Fibroblast of skin of right quadriceps (primary cell): Measurements from ENCODE around the gene PROSER1.
"Not testable (repeated sequence)": the region's sequence is repeated elsewhere in the genome, so short reads cannot be mapped to it uniquely, and the experiment has no call there.

Experiments
- DNase-seq: peaks from one replicate; pipeline ENCODE4 v3.0.0-alpha.2; 2013

Gene PROSER1

GRCh38 chr13:39023761-39024160 is 14.1 kb downstream of the PROSER1 start:
- DNase-seq = no peak

GRCh38 chr13:39023316-39023715 is 14.6 kb downstream of the PROSER1 start:
- DNase-seq = peak; percentile 48

GRCh38 chr13:39020853-39021462 is 16.9 kb downstream of the PROSER1 start:
- no peak for DNase-seq

GRCh38 chr13:39016787-39017186 is 21.1 kb downstream of the PROSER1 start:
- DNase-seq = peak; percentile 6

- no peak for DNase-seq
Observed at GRCh38 chr13:39016087-39016486, 21.8 kb downstream of the PROSER1 start.

GRCh38 chr13:39013462-39013861 is 24.4 kb downstream of the PROSER1 start:
- DNase-seq = no peak

GRCh38 chr13:39012608-39013007 is 25.3 kb downstream of the PROSER1 start:
- DNase-seq = no peak

- not testable (repeated sequence) for DNase-seq
Observed at GRCh38 chr13:39006371-39007111, 31.3 kb downstream of the PROSER1 start.

- DNase-seq = no peak
Observed at GRCh38 chr13:38998739-38999138, 39.1 kb downstream of the PROSER1 start.

- no peak for DNase-seq
Observed at GRCh38 chr13:38993381-38993780, 44.5 kb downstream of the PROSER1 start.

GRCh38 chr13:38990693-38991092 is 47.2 kb downstream of the PROSER1 start, which contains the start of gene STOML3:
STOML3 (minus strand) TSS chr13:38990831; CDS start chr13:38990721, 110 bp downstream.
- DNase-seq = peak; percentile 1

GRCh38 chr13:38981096-38981495 is 56.8 kb downstream of the PROSER1 start:
- no peak for DNase-seq

GRCh38 chr13:38980750-38981078 is 57.2 kb downstream of the PROSER1 start:
- DNase-seq = no peak

GRCh38 chr13:38979891-38980749 is 57.8 kb downstream of the PROSER1 start:
- no peak for DNase-seq

GRCh38 chr13:38970380-38971051 is 67.4 kb downstream of the PROSER1 start:
- DNase-seq = no peak

GRCh38 chr13:38969187-38969586 is 68.7 kb downstream of the PROSER1 start:
- DNase-seq = no peak

GRCh38 chr13:38967446-38967845 is 70.4 kb downstream of the PROSER1 start:
- no peak for DNase-seq

GRCh38 chr13:38965281-38965680 is 72.6 kb downstream of the PROSER1 start:
- no peak for DNase-seq

- DNase-seq = no peak
Observed at GRCh38 chr13:38960175-38960574, 77.7 kb downstream of the PROSER1 start.
